B cell (primary cell): ENCODE results near the gene HMGN5. TPM values are rescaled to one million over a fixed set of nuclear protein-coding genes. Genes with fewer than 3 reads are reported as not detected.

Experiments used
- ATAC-seq: fragments of 200-7000 bp; cut with Tn5 transposase; one replicate; pipeline ENCODE4 v1.10.0; 2021; ENCODE audit warnings: low read depth, mild to moderate bottlenecking, moderate number of reproducible peaks, moderate library complexity
- CTCF ChIA-PET: fragments of 350-600 bp; sonication (Branson Sonifier 250); formaldehyde crosslinking; loops from one replicate; lab custom pipeline; 2021; ENCODE audit warnings: antibody characterized with exemption, inconsistent platforms; lab: Charles Lee
- POLR2A ChIA-PET: fragments of 350-600 bp; sonication (Branson Sonifier 250); formaldehyde crosslinking; loops from one replicate; lab custom pipeline; 2021; ENCODE audit warnings: antibody characterized with exemption; lab: Charles Lee
- DNase-seq: peaks from one replicate; pipeline ENCODE4 v3.0.0; 2013
- H2AFZ ChIP-seq: 2 replicates; pipeline ENCODE4 v1.6.1; 2012; ENCODE audit warnings: mild to moderate bottlenecking, low read depth, low read length; ENCODE audit not compliant: insufficient read depth, poor library complexity, severe bottlenecking
- H3K27ac ChIP-seq, 2 donors: 1 replicate in 1 of 2; 2 replicates in 1 of 2; pipeline ENCODE4 v1.5.1; 2012 to 2013; ENCODE audit warnings: low read length in 2 of 2, mild to moderate bottlenecking in 2 of 2, moderate library complexity in 1 of 2
- H3K27me3 ChIP-seq, 4 experiments: fragments of 200-600 bp in 1 of 4; sonication (generic) in 1 of 4; replicated peaks in 1 of 4; 1 replicate in 2 of 4; 2 replicates in 2 of 4; pipeline versions ENCODE4 v1.6.1 to v1.7.0; 2013 to 2016; ENCODE audit warnings: low read length in 3 of 4, mild to moderate bottlenecking in 2 of 4, mixed read lengths in 1 of 4, moderate library complexity in 1 of 4; ENCODE audit not compliant: insufficient read depth in 4 of 4, control insufficient read depth in 3 of 4; ENCODE audit errors: control extremely low read depth in 1 of 4
- H3K36me3 ChIP-seq, 2 experiments: replicated peaks in 1 of 2; 1 replicate in 1 of 2; 2 replicates in 1 of 2; pipeline versions ENCODE4 v1.6.1 to v1.7.1; 2013; ENCODE audit warnings: low read length in 1 of 2; ENCODE audit not compliant: insufficient read depth in 2 of 2, control insufficient read depth in 1 of 2; ENCODE audit errors: control extremely low read depth in 1 of 2, extremely low read depth in 1 of 2
- H3K4me1 ChIP-seq, 2 donors: fragments of 200-600 bp in 1 of 2; sonication (generic) in 1 of 2; 1 replicate in 1 of 2; 2 replicates in 1 of 2; pipeline versions ENCODE4 v1.5.1 to v1.6.1; 2013 to 2017; ENCODE audit warnings: low read length in 2 of 2; ENCODE audit not compliant: control insufficient read depth in 2 of 2, insufficient read depth in 2 of 2
- H3K4me2 ChIP-seq: replicated peaks from 2 replicates; pipeline ENCODE3; 2012; ENCODE audit warnings: mild to moderate bottlenecking, low read depth, low read length; ENCODE audit not compliant: poor library complexity, severe bottlenecking
- H3K4me3 ChIP-seq, 5 experiments: fragments of 200-600 bp in 1 of 5; sonication (generic) in 1 of 5; 1 replicate in 3 of 5; 2 replicates in 2 of 5; pipeline versions ENCODE4 v1.5.1 to v1.7.0; 2011 to 2016; ENCODE audit warnings: low read length in 4 of 5, mild to moderate bottlenecking in 4 of 5, low read depth in 2 of 5, control low read depth in 1 of 5, moderate library complexity in 1 of 5; ENCODE audit not compliant: insufficient read depth in 1 of 5; ENCODE audit errors: control extremely low read depth in 1 of 5, extremely low read depth in 1 of 5
- H3K79me2 ChIP-seq: fragments of 200-600 bp; sonication (generic); one replicate; pipeline ENCODE4 v1.6.0; 2016; ENCODE audit warnings: low read length; ENCODE audit not compliant: control insufficient read depth, insufficient read depth
- H3K9ac ChIP-seq: fragments of 200-600 bp; sonication (generic); 2 replicates; pipeline ENCODE4 v1.6.1; 2017; ENCODE audit warnings: mild to moderate bottlenecking, low read length, moderate library complexity
- H3K9me3 ChIP-seq, 3 donors: one replicate each; pipeline versions ENCODE4 v1.6.1 to v1.7.1; 2013; ENCODE audit warnings: low read length in 2 of 3; ENCODE audit not compliant: control insufficient read depth in 2 of 3, insufficient read depth in 1 of 3; ENCODE audit errors: control extremely low read depth in 1 of 3
- H4K20me1 ChIP-seq: 2 replicates; pipeline ENCODE4 v1.6.0; 2012; ENCODE audit warnings: mild to moderate bottlenecking, low read length; ENCODE audit not compliant: insufficient read depth, control insufficient read depth, poor library complexity, severe bottlenecking
- H3K27ac Mint-ChIP-seq: one replicate; pipeline ENCODE4 v1.8.0; 2021; ENCODE audit warnings: mixed read lengths
- H3K27me3 Mint-ChIP-seq: one replicate; pipeline ENCODE4 v1.8.0; 2021; ENCODE audit warnings: mixed read lengths
- H3K4me1 Mint-ChIP-seq: one replicate; pipeline ENCODE4 v1.8.0; 2021; ENCODE audit warnings: mixed read lengths
- H3K4me3 Mint-ChIP-seq: one replicate; pipeline ENCODE4 v1.8.0; 2021; ENCODE audit warnings: mixed read lengths
- H3K9me3 Mint-ChIP-seq: one replicate; pipeline ENCODE4 v1.8.0; 2022; ENCODE audit warnings: mixed read lengths; ENCODE audit not compliant: insufficient read depth
- EZH2 ChIP-seq: IDR thresholded peaks from 2 replicates; pipeline ENCODE4 v1.6.1; 2012; ENCODE audit warnings: borderline replicate concordance, low read depth, mild to moderate bottlenecking, moderate library complexity, low read length; ENCODE audit not compliant: insufficient read depth, poor library complexity, severe bottlenecking
- WGBS: methylation state at CpG from one replicate; pipeline ENCODE4 v1.1.5; 2013; ENCODE audit warnings: missing lambda C conversion rate; ENCODE audit not compliant: insufficient coverage; 5-methylcytosine and 5-hydroxymethylcytosine counted together
- intact Hi-C: fragments of 100-400 bp; cut with micrococcal nuclease; formaldehyde crosslinking; loops from one replicate; pipeline ENCODE4 v1.10.0; 2022
- polyA plus RNA-seq: library from polyadenylated mRNA; depleted of rRNA; stranded (reverse); fragments of >200 nt; gene quantifications from 2 replicates; pipeline ENCODE4 v1.2.3, GENCODE V29; 2012
- total RNA-seq, 2 donors: library from RNA; stranded (reverse); fragments of 120-200 nt in 1 of 2; gene quantifications; 1 replicate in 1 of 2; 2 replicates in 1 of 2; pipeline versions ENCODE4 v1.2.3 to v1.2.4, GENCODE V29; 2013 to 2022
- TF ChIP-seq, protein P1 (sequence below): fragments of 200-600 bp; IDR thresholded peaks from one replicate; pipeline ENCODE4 v1.8.0; 2022; ENCODE audit warnings: antibody characterized with exemption, mild to moderate bottlenecking

HMGN5 gene
- total and polyA plus RNA-seq, 2 donors (not counting 1 experiment from before 2014, with no cell fraction given), result 0.16 to 0.37 TPM

DNA sequence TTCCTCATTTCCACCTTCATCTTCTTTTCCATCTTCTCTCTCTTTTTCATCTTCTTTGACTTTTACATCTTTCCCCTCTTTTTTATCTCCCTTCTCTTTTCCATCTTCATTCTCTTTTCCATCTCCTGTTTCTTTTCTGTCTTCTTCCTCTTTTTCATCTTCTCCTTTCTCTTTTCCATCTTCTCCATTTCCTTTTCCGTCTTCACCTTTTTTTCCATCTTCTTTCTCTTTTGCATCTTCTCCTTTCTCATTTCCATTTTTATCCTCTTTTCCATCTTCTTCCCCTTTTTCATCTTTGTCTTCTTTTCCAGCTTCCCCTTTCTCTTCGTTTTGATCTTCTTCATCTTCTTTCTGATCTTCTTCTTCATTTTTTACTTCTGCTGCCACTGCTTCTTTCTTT lies 87.0 kb downstream of the HMGN5 start:
- H3K27ac Mint-ChIP-seq, result peak overlapping the region; percentile 32

GRCh38 chrX:81110286-81110685 lies 91.4 kb downstream of the HMGN5 start:
- CTCF ChIA-PET, result no interaction called here
- no peak for ATAC-seq
- Histone ChIP-seq H4K20me1 (no peaks in the 10 kb centered on the region), H3K79me2 (no peaks in the 10 kb centered on the region), H3K4me2 (no peak overlapping the region), H3K27ac (no peak overlapping the region), H3K4me1 (no peaks in the 10 kb centered on the region), H3K36me3 (no peaks in the 10 kb centered on the region), H3K9ac (no peak overlapping the region), H3K27me3 (no peaks in the 10 kb centered on the region), H3K4me3 (no peak overlapping the region), H2AFZ (no peak overlapping the region), H3K9me3 (peaks cover 0 to 11% (median 0%) of the 10 kb centered on the region in 3 donors)
- TF ChIP-seq, protein P1, sequence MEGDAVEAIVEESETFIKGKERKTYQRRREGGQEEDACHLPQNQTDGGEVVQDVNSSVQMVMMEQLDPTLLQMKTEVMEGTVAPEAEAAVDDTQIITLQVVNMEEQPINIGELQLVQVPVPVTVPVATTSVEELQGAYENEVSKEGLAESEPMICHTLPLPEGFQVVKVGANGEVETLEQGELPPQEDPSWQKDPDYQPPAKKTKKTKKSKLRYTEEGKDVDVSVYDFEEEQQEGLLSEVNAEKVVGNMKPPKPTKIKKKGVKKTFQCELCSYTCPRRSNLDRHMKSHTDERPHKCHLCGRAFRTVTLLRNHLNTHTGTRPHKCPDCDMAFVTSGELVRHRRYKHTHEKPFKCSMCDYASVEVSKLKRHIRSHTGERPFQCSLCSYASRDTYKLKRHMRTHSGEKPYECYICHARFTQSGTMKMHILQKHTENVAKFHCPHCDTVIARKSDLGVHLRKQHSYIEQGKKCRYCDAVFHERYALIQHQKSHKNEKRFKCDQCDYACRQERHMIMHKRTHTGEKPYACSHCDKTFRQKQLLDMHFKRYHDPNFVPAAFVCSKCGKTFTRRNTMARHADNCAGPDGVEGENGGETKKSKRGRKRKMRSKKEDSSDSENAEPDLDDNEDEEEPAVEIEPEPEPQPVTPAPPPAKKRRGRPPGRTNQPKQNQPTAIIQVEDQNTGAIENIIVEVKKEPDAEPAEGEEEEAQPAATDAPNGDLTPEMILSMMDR, result no peak
- TF ChIP-seq EZH2, result no peak
- DNase-seq, result no peak
- intact Hi-C loops, result no loop called here
- POLR2A ChIA-PET, result no interaction called here
- H3K9me3 Mint-ChIP-seq, result no peaks in the 10 kb centered on the region
- H3K4me3 Mint-ChIP-seq, result no peak overlapping the region
- whole genome bisulfite sequencing, result no CpG with 5 or more reads among the region's 3 CpGs
- no peaks in the 10 kb centered on the region for H3K27me3 Mint-ChIP-seq
- H3K4me1 Mint-ChIP-seq, result no peaks in the 10 kb centered on the region
- no peak overlapping the region for H3K27ac Mint-ChIP-seq

More for the DNA sequence above, 87.0 kb downstream of the HMGN5 start:
- intact Hi-C loops, result no loop called here
- no peak overlapping the region for H3K4me2 ChIP-seq
- ATAC-seq (no peak), DNase-seq (no peak)
- Mint-ChIP-seq H3K9me3 (no peaks in the 10 kb centered on the region), H3K4me3 (no peak overlapping the region), H3K27me3 (no peaks in the 10 kb centered on the region), H3K4me1 (peaks cover 2% of the 10 kb centered on the region)
- no CpG with 5 or more reads among the region's 2 CpGs for WGBS
- CTCF ChIA-PET, result no interaction called here
- TF ChIP-seq, protein P1, result peak; percentile 23
- TF ChIP-seq EZH2, result no peak
- H3K27ac ChIP-seq, result no peak overlapping the region
- peaks cover 0 to under 1% of the 10 kb centered on the region in 2 donors for H3K4me1 ChIP-seq
- H4K20me1 ChIP-seq, result no peaks in the 10 kb centered on the region
- no peak overlapping the region for H3K9ac ChIP-seq
- H3K36me3 ChIP-seq, result no peaks in the 10 kb centered on the region
- H3K4me3 ChIP-seq, result no peak overlapping the region
- no peaks in the 10 kb centered on the region for H3K9me3 ChIP-seq
- no peaks in the 10 kb centered on the region for H3K79me2 ChIP-seq
- POLR2A ChIA-PET, result no interaction called here
- H3K27me3 ChIP-seq, result no peaks in the 10 kb centered on the region
- no peak overlapping the region for H2AFZ ChIP-seq
